ENCODE results near the gene SLX4IP. TPM values are rescaled to one million over a fixed set of nuclear protein-coding genes. Genes with fewer than 3 reads are reported as not detected.

SLX4IP gene
- total RNA-seq, 1 donor from 2014 or later, result 7.7 TPM

- no peak for DNase-seq (ENCODE audit: low spot score)
Measured at GRCh38 chr20:10550204-10551118, 115.4 kb downstream of the SLX4IP start.

GRCh38 chr20:10551732-10552724 lies 116.9 kb downstream of the SLX4IP start:
- peak; percentile 33 for DNase-seq (ENCODE audit: low spot score)

- peak; percentile 84 for DNase-seq (ENCODE audit: low spot score)
Measured at GRCh38 chr20:10553326-10553984, 118.3 kb downstream of the SLX4IP start.

GRCh38 chr20:10554285-10554684 lies 119.2 kb downstream of the SLX4IP start:
- no peak for DNase-seq (ENCODE audit: low spot score)

GRCh38 chr20:10555393-10555792 lies 120.3 kb downstream of the SLX4IP start:
- no peak for DNase-seq (ENCODE audit: low spot score)

- DNase-seq (ENCODE audit: low spot score), result peak; percentile 27
Measured at GRCh38 chr20:10555865-10556308, 120.8 kb downstream of the SLX4IP start.

GRCh38 chr20:10556519-10557083 lies 121.5 kb downstream of the SLX4IP start:
- no peak for DNase-seq (ENCODE audit: low spot score)

GRCh38 chr20:10557685-10558084 lies 122.6 kb downstream of the SLX4IP start:
- no peak for DNase-seq (ENCODE audit: low spot score)

- DNase-seq (ENCODE audit: low spot score), result peak; percentile 68
Measured at GRCh38 chr20:10558635-10559187, 123.6 kb downstream of the SLX4IP start.

GRCh38 chr20:10559266-10559665 lies 124.2 kb downstream of the SLX4IP start:
- DNase-seq (ENCODE audit: low spot score), result no peak

- no peak for DNase-seq (ENCODE audit: low spot score)
Measured at GRCh38 chr20:10560686-10561085, 125.6 kb downstream of the SLX4IP start.

- DNase-seq (ENCODE audit: low spot score), result no peak
Measured at GRCh38 chr20:10561302-10561701, 126.2 kb downstream of the SLX4IP start.

- no peak for DNase-seq (ENCODE audit: low spot score)
Measured at GRCh38 chr20:10562899-10563298, 127.8 kb downstream of the SLX4IP start.

- no peak for DNase-seq (ENCODE audit: low spot score)
Measured at GRCh38 chr20:10563935-10564492, 128.9 kb downstream of the SLX4IP start.

- peak; percentile 46 for DNase-seq (ENCODE audit: low spot score)
Measured at GRCh38 chr20:10565191-10565921, 130.3 kb downstream of the SLX4IP start.

GRCh38 chr20:10565922-10566897 lies 131.1 kb downstream of the SLX4IP start:
- no peak for DNase-seq (ENCODE audit: low spot score)

GRCh38 chr20:10568032-10568431 lies 132.9 kb downstream of the SLX4IP start:
- no peak for DNase-seq (ENCODE audit: low spot score)

- DNase-seq (ENCODE audit: low spot score), result no peak
Measured at GRCh38 chr20:10571313-10571815, 136.3 kb downstream of the SLX4IP start.
